HEK293T (cell line): Measurements from ENCODE around the gene PADI4.
"Not testable (repeated sequence)": the region's sequence is repeated elsewhere in the genome, so short reads cannot be mapped to it uniquely, and the experiment has no call there.

Experiments
- CTCF ChIA-PET: fragments of 350-600 bp; formaldehyde crosslinking; extraction: SDS; loops from one replicate; lab custom pipeline; 2021; ENCODE audit warnings: antibody characterized with exemption, inconsistent platforms; lab: Yijun Ruan, JAX
- POLR2A ChIA-PET: fragments of 350-600 bp; formaldehyde crosslinking; extraction: SDS; loops from one replicate; lab custom pipeline; 2020; ENCODE audit warnings: antibody characterized with exemption, inconsistent platforms; lab: Yijun Ruan, JAX
- DNase-seq: peaks from one replicate; pipeline ENCODE4 v3.0.0; 2012; ENCODE audit warnings: mixed read lengths; ENCODE audit errors: extremely low spot score
- ARNT ChIP-seq: fragments of 450-650 bp; IDR thresholded peaks from 2 replicates; pipeline ENCODE4 v1.6.1; 2017; ENCODE audit warnings: mild to moderate bottlenecking
- BHLHE40 ChIP-seq: fragments of 450-650 bp; IDR thresholded peaks from 2 replicates; pipeline ENCODE4 v1.6.1; 2016; ENCODE audit warnings: mild to moderate bottlenecking, moderate library complexity, borderline replicate concordance
- CTBP1 ChIP-seq: fragments of 450-650 bp; IDR thresholded peaks from 2 replicates; pipeline ENCODE4 v1.6.1; 2016; ENCODE audit warnings: borderline replicate concordance
- ELF4 ChIP-seq: fragments of 450-650 bp; IDR thresholded peaks from 2 replicates; pipeline ENCODE4 v1.6.1; 2017; ENCODE audit warnings: antibody characterized with exemption
- FOXA1 ChIP-seq: fragments of 450-650 bp; IDR thresholded peaks from 2 replicates; pipeline ENCODE4 v1.6.1; 2016; ENCODE audit warnings: mild to moderate bottlenecking
- FOXK2 ChIP-seq: fragments of 450-650 bp; IDR thresholded peaks from 2 replicates; pipeline ENCODE4 v1.6.1; 2016; ENCODE audit warnings: mild to moderate bottlenecking
- FOXM1 ChIP-seq: fragments of 450-650 bp; IDR thresholded peaks from 2 replicates; pipeline ENCODE4 v1.6.1; 2017; ENCODE audit warnings: mild to moderate bottlenecking, borderline replicate concordance
- HDGF ChIP-seq: fragments of 450-650 bp; IDR thresholded peaks from 2 replicates; pipeline ENCODE4 v1.6.1; 2017; ENCODE audit warnings: antibody characterized with exemption, borderline replicate concordance
- L3MBTL2 ChIP-seq: fragments of 450-650 bp; conservative IDR thresholded peaks from 2 replicates; pipeline ENCODE4 v1.6.1; 2016; ENCODE audit warnings: mild to moderate bottlenecking
- LEF1 ChIP-seq: fragments of 450-650 bp; IDR thresholded peaks from 2 replicates; pipeline ENCODE4 v1.6.1; 2017; ENCODE audit warnings: mild to moderate bottlenecking, borderline replicate concordance
- NFRKB ChIP-seq: fragments of 450-650 bp; IDR thresholded peaks from 2 replicates; pipeline ENCODE4 v1.6.1; 2016; ENCODE audit warnings: mild to moderate bottlenecking, moderate library complexity
- PKNOX1 ChIP-seq: fragments of 450-650 bp; IDR thresholded peaks from 2 replicates; pipeline ENCODE4 v1.6.1; 2016
- SP1 ChIP-seq: fragments of 450-650 bp; IDR thresholded peaks from 2 replicates; pipeline ENCODE4 v1.6.1; 2017
- SUZ12 ChIP-seq: fragments of 450-650 bp; IDR thresholded peaks from 2 replicates; pipeline ENCODE4 v1.6.1; 2016; ENCODE audit warnings: mild to moderate bottlenecking
- TARDBP ChIP-seq: fragments of 450-650 bp; IDR thresholded peaks from 2 replicates; pipeline ENCODE4 v1.6.1; 2016
- ZNF384 ChIP-seq: fragments of 450-650 bp; IDR thresholded peaks from 2 replicates; pipeline ENCODE4 v1.6.1; 2016

Gene PADI4

GRCh38 chr1:17319561-17320350, 11.8 kb downstream of the PADI4 start:
- ChIA-PET CTCF (no interaction called here), POLR2A (no interaction called here)
- TF ChIP-seq ARNT (no peak), CTBP1 (no peak), SP1 (no peak), ZNF384 (no peak), HDGF (no peak), FOXM1 (no peak), L3MBTL2 (no peak), PKNOX1 (no peak), NFRKB (no peak), FOXK2 (no peak), TARDBP (no peak), SUZ12 (no peak), ELF4 (no peak), FOXA1 (no peak), BHLHE40 (no peak), LEF1 (no peak)
- no peak for DNase-seq

- DNase-seq, CTCF ChIA-PET, POLR2A ChIA-PET: not testable (repeated sequence)
These were observed 13.9 kb downstream of the PADI4 start for GRCh38 chr1:17321857-17322390.

GRCh38 chr1:17328855-17329254, 20.9 kb downstream of the PADI4 start:
- DNase-seq: no peak
- ChIA-PET POLR2A (no interaction called here), CTCF (no interaction called here)
- TF ChIP-seq FOXA1: no peak

GRCh38 chr1:17329610-17330009, 21.6 kb downstream of the PADI4 start:
- TF ChIP-seq FOXM1 (no peak), BHLHE40 (no peak), HDGF (no peak), FOXK2 (no peak), SP1 (no peak), ELF4 (no peak), ARNT (no peak), CTBP1 (no peak), ZNF384 (no peak)
- DNase-seq: no peak
- POLR2A ChIA-PET: no interaction called here
- CTCF ChIA-PET: no interaction called here

- CTCF ChIA-PET: interaction anchor here (0.5 kb wide), 1 partner anchor 147 kb away, joined by 3 read pairs; no protein-coding TSS in a partner anchor
- no peak for TF ChIP-seq ZNF384
- TF ChIP-seq FOXA1: no peak
- no peak for TF ChIP-seq NFRKB
- no peak for TF ChIP-seq SP1
- no peak for TF ChIP-seq CTBP1
- TF ChIP-seq FOXK2: no peak
- no peak for TF ChIP-seq PKNOX1
- no peak for TF ChIP-seq L3MBTL2
- no peak for TF ChIP-seq SUZ12
- no peak for TF ChIP-seq ELF4
- TF ChIP-seq HDGF: no peak
- DNase-seq: no peak
- POLR2A ChIA-PET: no interaction called here
These were observed 22.9 kb downstream of the PADI4 start for GRCh38 chr1:17330856-17331255.

- ChIA-PET POLR2A (no interaction called here), CTCF (interaction anchor here (0.8 kb wide), 1 partner anchor 211 kb away, joined by 3 read pairs; no protein-coding TSS in a partner anchor)
- TF ChIP-seq LEF1 (no peak), L3MBTL2 (no peak), ARNT (no peak), FOXM1 (no peak), SP1 (no peak), FOXK2 (no peak), ZNF384 (no peak), PKNOX1 (no peak), CTBP1 (no peak), FOXA1 (no peak), ELF4 (no peak), TARDBP (no peak)
- DNase-seq: no peak
These were observed 25.1 kb downstream of the PADI4 start for GRCh38 chr1:17333081-17333480.
